GM12872 (cell line): Measurements from ENCODE around the gene RABAC1.

Source experiments
- TF ChIP-seq, protein P1 (sequence below): IDR thresholded peaks from 3 replicates; pipeline ENCODE4 v1.5.1; 2011; ENCODE audit warnings: low read depth, mild to moderate bottlenecking, low read length, moderate library complexity; ENCODE audit not compliant: insufficient read depth

Gene RABAC1

DNA sequence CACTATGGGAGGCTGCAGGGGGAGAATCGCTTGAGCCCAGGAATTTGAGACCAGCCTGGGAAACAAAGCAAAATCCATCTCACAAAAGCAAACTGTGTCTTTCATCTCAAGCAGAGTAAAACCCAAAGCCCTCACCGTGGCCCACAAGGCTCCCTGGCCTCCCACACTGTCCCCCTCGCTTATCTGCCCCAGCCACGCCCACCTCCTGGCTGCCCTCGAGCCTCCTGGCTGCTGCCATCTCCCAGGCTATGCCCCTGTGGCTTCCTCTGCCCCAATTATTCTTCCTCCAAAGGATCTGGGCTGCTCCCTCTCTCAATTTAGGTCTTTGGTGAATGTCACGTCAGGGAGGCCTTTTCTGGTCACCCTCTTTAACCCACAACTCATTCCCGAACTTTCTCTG, 3.6 kb downstream of the RABAC1 start:
- TF ChIP-seq, protein P1, sequence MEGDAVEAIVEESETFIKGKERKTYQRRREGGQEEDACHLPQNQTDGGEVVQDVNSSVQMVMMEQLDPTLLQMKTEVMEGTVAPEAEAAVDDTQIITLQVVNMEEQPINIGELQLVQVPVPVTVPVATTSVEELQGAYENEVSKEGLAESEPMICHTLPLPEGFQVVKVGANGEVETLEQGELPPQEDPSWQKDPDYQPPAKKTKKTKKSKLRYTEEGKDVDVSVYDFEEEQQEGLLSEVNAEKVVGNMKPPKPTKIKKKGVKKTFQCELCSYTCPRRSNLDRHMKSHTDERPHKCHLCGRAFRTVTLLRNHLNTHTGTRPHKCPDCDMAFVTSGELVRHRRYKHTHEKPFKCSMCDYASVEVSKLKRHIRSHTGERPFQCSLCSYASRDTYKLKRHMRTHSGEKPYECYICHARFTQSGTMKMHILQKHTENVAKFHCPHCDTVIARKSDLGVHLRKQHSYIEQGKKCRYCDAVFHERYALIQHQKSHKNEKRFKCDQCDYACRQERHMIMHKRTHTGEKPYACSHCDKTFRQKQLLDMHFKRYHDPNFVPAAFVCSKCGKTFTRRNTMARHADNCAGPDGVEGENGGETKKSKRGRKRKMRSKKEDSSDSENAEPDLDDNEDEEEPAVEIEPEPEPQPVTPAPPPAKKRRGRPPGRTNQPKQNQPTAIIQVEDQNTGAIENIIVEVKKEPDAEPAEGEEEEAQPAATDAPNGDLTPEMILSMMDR, result no peak

DNA sequence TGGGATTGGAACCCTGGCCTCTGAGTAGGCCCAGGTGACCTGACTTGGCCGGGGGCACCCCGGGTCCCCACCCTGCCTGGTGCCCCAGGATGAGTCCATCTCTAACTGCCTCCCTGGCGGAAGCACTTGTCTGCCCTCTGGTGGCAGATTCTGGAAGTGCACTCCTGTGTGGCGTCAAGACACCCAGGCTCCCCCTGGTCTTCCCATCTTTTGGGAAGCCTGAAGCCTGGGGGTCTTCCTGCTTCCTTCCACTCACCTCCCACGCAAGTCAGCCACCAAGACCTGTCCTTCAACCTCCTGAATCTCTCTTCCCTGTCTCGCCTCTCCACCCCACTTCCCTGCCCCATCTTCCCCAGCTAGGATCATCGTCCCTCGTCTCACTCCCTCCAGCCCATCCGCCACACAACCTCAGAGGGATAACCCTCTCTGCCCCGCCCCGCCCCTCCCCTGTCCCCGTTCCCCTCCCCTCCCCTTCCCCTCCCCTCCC, 7.4 kb downstream of the RABAC1 start:
- TF ChIP-seq, protein P1, result peak; percentile 100

DNA sequence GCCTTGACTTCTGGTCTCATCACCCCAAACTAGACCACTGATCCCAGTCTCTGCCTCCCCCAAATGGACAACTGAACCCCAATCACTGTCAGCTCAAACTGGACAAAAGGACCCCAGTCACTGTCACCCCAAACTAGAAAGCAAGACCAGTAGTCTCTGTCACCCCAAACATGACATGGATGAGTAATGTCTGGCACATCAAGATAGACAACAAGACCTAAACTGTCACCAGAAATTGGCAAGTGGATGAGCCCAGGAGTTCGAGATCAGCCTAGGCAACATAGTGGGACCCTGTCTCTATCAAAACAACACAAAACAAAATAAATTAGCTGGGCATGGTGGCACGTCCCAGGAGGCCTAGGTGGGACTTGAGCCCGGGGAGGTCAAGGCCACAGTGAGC, 12.0 kb downstream of the RABAC1 start:
- TF ChIP-seq, protein P1, result no peak

DNA sequence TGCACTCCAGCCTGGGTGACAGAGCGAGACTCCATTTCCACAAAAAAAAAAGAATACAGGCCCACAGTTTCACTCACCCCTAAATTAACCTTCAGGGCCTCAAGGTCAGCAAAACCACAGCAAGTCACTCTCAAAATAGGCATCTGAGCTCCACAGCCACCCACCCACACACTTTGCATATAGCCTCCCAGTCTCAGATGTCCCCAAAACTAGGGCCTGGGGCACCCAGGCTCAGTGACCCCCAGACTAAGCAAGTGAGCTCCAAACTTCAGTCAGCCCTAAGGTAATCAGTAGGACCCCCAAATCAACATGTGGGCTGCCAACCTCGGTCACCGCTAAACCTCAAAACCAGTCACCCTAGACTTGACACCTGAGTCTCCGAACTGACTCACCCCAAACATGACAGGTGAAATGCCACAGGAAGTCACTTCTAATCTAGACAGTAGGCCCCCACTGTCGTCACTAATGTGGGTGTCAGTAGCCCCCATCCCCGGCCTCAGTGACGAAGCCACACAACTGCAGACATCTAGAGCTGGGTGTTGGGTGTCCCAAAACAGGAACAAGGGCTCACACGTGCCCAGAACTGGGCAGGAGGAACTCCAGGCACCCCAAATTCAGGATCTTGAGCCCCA, 13.9 kb downstream of the RABAC1 start:
- TF ChIP-seq, protein P1, result no peak

DNA sequence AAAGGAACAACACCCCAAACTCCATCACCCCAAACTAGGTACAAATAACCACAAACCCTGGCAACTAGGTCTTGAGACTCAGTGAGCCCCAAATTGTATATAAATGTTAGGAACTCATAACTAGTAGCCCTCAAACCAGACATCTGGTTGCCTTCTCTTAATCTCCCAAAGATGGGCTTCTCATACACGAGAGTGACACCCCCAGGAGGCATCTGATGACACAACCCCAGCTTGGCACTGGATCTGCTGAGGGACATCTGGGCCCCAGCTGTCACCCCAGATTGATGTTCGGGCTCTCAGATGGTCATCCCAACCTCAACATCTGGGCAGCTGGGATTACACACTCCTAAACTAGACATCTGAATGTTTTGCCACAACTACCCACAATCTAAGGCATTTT, 14.8 kb downstream of the RABAC1 start:
- TF ChIP-seq, protein P1, result no peak

DNA sequence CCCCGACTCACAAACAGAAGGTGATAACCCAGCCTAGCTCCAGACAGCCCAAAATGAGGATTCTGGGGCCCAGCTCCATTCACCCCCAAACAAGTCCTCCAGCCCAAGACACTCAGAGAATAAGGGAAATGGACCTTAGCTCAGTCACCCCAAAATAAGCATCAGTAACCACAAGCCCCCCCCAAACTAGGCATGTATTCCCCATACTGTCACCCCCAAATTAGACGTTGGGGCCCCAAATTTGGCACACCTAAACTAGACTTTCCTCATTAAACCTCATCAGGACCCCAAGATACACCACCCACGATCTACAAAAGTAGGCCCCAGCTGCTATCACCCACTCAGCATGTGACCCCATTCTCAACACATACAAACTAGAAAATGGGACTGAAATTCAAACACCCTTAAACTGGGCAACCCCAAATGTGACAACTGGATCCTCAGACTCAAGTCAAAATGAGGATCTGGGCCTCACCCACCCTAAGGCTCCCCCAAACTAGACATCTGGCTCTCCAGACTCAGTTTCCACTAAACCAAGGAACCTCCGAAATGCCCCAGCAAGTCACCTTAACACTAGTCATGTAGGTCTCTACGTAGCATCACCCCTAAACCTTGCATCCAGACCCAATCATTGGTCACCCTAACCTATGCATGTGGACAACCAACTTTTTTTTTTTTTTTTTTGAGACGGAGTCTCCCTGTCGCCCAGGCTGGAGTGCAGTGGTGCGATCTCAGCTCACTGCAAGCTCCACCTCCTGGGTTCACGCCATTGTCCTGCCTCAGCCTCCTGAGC, 17.5 kb downstream of the RABAC1 start:
- TF ChIP-seq, protein P1, result no peak

DNA sequence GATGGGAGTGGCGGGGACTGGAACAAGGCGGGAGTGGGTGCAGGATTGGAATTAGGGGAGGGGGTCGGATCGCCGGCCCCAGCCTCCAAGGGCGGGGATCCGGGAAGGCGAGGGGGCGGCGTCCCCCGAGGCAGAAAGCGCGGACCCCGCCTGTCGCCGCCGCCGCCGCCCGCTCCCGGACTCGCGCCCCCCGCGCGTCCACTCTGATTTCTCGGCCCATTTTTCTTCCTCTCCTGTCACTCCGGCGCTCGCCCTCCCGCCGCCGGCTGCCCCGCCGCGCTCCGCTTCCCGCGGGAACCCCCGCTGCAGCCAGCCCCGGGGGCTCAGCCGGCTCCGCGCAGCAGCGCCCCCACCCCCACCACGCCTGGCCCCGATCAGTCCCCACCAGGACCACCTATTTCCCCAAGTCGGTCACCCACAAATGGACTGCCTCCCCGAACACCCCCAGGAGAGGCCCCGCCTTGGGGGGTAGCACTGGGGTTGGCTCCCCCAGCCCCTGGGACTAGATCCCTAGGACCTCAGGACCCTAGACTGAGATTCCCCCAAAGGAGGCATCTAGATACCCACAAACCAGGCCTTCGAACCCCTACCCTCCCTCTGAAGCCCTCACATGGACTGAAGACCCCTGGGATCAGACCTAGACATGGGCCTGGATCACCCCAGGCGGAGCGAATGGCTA, 18.3 kb downstream of the RABAC1 start:
- TF ChIP-seq, protein P1, result no peak
